ENCODE results near the gene GMDS.

- TF ChIP-seq POLR2A (IDR thresholded peaks at IDR 0.05) (no peak), CTCF (IDR thresholded peaks at IDR 0.05 in 4 of 5, conservative IDR thresholded peaks at IDR 0.05 in 1 of 5) (no peak)
Observed at GRCh38 chr6:2224847-2225382, 20.5 kb downstream of the GMDS start.

Measured in gastrocnemius medialis (tissue), 4 donors.